GM18520 (cell line): ENCODE data around the gene IL1RAPL1.

Experiments used
- ATAC-seq: cut with Tn5 transposase; IDR thresholded peaks from one replicate; pipeline ENCODE4 v1.9.1; 2021; ENCODE audit not compliant: unreplicated experiment

Gene IL1RAPL1

DNA sequence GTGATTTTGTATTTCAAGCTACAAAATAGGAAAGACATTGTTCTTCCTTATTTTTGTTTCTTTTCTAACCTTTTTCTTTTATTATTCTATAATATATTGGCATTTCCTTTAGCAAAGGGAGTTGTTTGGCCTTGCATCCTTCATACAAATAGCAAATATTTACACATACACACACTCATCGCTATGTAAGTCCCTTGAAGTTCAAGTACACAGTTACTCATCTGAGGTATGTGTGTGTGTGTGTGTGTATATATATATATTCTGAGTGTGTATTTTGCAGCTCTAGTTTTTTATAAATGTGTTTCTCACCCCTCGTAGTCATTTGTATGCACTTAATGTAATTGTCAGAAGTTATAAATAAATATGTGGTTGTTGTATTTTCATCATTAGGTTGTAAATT, 903.4 kb downstream of the IL1RAPL1 start:
- no peak for ATAC-seq

DNA sequence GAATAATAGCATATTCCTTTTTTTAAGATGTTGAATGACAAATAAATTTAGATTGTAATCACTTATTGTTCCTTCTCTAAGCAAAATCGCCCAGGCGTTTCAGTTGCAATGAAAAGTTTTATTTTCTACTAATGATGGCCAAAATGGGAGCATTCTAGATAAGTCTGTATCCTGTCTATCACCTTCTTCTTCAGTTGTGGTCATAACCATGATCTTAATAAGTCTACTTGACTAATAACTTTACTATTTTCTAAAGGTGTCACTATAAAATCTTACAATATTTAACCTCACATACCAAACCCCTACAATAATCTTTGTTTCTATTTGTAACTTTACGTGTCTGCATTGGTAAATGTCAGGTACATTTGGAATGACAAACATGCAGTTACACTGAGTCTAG, 904.4 kb downstream of the IL1RAPL1 start:
- no peak for ATAC-seq

DNA sequence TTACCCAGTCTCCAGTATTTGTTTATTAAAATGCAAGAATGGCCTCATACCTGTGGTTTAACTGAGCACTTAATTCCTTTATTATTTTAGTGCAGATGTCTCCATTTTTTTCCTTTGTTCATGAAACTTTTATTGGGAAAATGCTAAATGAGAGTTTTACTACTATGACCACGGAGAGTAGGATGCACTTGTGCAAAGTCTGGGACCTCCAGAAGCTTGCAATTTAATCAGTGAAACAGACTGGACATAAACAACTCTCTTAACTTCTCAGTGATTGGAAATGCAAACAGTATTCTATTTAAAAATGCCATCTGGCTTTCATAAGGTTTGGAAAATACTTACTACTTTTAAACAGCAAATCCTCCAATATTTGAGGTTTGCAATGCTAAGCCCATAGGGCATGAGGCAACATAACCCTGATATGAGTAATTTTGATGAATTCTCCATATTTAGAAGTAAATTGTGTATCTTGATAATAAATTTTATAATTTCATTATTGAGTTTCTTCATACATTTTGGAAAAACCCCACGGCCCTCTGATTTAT, 909.5 kb downstream of the IL1RAPL1 start:
- ATAC-seq, result no peak

DNA sequence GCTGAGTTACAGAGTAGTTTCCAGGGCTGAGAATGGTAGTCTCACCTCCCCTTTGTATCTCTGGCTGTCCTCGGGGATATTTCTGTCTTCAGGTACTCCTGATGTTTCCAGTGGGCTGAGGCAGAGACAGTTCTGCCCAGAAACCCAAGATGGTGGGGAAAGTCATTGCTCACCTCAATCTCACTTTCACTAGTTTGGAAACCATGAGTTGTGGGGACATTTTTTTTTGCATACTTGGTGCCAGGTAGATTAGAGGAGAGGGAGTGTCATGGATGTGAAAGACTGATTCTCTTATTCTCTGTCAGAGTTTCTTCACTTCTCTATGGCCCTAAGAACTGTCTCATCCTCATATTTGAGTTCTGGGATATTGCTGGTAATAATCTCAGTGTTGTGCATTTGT, 919.5 kb downstream of the IL1RAPL1 start:
- ATAC-seq, result no peak

DNA sequence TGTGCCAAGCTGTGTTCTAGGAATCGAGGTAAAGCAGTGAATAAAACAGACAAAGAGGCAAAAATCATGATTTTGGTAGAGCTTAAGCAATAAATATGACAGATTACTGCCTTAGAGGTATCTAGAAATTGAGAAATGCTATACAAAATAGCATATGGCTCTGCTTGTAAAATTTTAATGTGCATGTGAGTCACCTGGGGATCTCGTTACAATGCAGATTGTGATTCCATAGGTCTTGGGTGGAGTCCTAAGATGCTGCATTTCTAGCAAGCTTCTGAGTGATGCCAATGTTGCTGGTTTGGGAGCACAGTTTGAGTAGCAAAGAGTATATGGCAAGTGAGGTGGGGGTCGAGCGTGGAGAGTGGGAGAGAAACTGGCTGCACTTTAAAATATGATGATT, 930.9 kb downstream of the IL1RAPL1 start:
- no peak for ATAC-seq

DNA sequence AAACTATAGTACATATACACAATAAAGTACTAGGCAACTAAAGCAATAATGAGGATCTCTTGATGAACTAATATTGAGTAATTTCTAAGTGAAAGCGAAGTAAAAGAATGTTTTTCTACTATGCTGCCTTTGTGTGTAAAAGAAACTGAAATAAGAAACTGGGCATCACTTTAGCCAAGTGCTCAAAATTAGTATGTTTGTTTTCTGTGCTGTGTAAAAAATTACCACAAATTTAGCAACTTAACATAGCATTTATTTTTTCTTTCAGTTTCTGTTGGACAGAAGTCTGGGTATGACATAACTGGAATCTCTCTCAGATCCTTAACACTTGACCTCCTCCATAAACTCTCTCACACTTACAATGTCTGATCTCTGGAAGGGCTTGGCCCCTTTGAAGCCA, 941.0 kb downstream of the IL1RAPL1 start:
- peak; percentile 77 for ATAC-seq

DNA sequence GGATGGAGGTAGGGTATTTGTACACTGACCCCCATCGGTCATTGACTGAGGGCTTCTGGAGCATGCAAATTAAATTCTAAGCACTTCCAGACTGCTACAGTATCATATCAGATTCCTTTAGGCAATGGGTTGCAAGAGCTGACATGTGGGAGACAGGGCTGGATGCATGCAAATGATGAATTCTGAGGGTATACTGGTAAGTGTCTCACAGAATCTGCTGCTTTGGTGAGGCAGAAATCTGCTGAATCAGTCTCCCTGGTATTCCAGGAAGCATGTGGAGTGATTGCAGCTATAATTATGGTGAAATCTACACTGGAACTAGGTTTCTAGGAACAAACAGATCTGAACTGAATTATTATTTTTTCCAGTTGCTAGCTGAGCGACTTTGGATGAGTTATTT, 943.3 kb downstream of the IL1RAPL1 start:
- ATAC-seq, result no peak

DNA sequence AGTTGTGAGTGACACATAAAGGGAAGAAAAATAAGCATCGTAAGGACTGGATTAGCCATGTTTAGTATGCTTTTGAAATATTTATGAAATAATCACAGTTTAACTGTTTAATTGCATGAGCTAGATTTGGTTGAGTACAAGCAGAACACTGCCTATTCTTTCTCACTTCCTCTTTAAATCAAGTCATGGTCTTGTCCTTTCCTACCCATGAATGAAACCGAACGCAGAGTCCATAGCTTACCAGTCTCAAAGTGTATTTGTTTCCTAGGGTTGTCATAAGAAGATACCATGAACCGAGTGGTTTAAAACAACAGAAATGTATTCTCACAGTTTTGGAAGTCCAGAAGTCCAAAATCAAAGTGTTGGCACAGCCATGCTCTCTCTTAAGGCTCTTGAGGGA, 944.1 kb downstream of the IL1RAPL1 start:
- peak; percentile 49 for ATAC-seq

DNA sequence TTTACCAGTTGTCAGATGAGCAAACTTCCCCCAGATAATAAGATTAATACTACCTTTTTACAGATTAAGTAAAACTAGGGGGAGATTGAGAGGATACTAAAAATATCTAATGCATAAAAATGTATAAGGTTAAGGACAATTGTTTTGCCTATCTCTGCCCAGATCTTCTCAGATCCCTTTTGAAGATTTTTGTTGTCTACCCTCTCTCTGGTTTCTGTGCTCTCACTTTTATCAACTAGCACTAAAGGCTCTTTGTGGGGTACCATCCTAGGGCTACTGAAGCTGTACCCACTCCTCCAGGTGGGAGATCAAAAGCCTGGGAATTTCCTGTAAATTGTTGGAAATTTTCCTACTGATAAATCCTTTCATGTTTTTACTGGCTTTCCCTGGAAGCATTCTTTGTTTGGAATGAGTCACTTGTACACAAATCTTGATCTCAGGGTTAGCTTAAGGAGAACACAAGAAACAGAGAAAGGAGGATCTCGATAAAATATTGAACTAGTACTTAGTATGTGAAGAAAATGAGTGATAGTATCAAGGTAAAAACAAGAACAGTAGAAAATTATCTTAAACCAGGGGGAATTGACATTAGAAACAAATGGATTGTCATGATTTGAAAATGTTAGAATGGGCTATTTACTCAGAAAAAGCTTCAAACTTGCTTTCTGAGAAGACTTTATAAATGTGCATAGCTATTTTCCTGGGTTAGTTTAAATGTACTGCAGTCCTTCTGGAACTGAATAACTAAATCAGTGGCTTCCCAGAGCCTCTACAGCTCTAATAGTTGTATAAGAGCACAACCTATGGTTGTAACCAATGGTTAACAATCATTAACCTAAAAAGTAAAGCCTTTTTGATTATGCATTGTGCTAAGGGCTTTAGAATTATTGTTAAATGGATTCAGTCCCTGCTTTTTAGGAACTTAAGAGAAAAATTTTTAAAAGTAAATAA, 948.2 kb downstream of the IL1RAPL1 start:
- ATAC-seq, result no peak

DNA sequence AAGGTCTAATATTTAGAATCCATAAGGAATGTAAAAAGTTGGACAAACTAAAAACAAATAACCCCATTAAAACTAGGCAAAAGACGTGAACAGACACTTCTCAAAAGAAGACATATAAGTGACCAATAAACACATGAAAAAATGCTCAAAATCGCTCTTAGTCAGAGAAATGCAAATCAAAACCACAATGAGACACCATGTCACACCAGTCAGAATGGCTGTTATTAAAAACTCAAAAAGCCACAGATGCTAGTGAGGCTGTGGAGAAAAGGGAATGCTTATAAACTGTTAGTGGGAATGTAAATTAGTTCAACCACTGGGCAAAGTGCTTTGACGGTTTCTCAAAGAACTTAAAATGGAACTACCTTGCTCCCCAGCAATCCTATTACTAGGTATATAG, 953.8 kb downstream of the IL1RAPL1 start:
- no peak for ATAC-seq

DNA sequence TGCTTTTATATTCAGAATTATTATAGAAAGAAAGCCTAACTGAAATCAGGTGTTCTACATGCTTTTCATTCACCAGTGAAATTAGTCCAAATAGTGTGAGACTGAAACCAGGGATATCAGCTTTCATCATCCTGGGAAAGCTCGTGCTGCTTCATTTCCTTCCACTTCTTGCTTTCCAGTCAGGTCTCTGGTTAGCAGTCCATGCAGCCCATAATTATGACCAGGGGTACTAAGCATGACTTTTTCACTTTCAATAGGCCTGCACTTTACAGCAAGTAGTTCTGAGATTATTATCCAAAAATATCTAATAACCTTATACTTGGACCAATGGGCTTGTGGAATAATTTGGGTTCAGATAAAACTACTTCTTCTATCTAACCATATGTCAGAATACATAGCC, 954.9 kb downstream of the IL1RAPL1 start:
- ATAC-seq, result no peak

DNA sequence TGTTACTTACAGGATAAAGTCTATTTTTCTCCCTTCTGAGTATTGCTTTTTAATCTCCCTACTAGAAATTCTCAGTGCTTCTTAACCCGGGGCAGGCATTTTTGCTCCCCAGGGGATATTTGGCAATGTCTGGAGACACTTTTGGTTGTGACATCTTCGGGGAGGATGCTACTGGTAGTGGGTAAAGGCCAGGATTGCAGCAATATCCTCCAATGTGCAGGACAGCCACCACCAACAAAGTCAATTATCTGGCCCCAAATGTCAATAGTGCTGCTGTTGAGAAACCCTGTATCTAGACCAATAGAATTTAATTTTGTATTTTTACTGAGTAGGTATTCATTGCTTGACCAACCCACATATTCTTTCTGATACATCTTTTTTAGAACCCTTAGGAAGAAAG, 958.6 kb downstream of the IL1RAPL1 start:
- no peak for ATAC-seq

DNA sequence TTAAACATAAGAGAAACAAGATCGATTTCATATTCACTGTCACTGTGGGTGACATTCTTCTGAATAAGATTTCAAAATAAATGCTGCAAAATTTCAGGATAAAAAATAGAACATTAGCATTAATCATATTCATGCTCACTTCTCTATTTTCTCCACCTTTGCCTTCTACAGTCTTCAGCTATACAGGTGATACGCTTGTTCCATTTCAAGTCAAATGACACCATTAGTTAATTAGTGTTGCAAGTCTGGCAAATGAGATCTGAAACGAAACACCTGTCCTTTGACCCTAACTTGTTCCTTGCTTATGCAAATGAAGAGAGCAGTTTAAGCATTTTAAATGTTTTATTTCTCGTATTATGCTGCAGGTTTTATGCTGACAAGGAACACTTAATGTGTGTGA, 960.6 kb downstream of the IL1RAPL1 start:
- no peak for ATAC-seq

DNA sequence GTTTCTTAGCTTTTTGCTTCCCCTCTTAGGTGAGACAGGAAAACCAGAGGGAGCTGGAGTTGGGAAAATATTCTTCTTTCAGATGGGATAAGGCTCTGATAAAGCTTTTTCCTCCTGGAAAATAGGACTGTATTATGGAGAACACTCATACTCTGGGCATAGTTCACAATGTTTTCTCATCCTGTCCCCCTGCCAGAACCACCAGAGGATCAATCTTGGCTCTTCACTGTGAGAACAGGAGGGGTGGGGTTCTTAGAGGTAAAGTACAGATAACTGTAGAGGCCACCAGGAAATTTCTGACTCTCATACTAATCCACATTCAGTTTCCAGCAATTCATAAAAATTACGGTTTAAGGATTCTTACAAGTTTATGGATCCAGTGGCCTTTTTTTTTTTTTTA, 966.3 kb downstream of the IL1RAPL1 start:
- no peak for ATAC-seq

DNA sequence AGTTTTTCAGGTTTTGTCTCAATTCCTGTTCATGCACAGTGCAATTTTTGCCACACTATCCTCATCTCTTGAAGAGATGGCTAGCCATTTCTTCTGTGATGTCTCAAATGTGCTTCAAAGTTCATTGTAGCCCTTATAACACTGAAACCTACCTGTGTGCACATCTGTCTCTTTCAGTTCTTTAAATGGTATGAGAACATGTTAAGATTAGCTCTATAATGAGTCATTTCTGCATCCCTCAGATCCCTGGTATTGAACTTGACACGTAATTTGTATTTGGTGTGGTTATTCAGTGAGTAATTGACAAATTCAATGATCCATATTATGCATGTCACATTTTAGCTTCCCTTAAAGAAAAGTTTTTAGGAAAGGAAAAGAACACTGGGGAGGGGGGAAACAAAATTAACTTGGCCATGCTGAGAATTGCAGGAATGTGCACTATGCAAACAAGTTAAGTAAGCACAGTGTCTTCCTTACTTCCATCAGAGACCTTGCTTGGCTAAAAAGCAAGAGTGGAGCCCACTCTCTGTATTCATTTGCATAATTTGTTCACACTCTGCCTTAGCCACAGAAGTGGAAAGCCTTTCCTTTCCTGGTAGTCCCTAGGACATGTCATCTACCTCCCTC, 968.3 kb downstream of the IL1RAPL1 start:
- peak; percentile 99 for ATAC-seq

DNA sequence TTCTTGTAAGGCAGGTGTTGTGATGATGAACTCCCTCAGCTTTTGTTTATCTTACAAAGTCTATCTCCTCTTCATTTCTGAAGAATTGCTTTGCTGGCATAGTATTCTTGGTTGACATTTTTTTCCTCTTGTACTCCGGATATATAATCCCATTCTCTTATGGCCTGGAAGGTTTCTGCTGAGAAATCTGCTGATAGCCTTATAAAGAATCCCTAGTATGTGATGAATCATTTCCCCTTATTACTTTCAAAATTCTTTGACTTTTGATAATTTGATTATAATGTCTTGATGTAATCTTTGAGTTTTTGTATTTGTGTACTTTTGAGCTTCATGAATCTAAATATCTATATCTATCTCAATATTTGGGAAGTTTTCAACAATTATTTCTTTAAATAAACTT, 972.8 kb downstream of the IL1RAPL1 start:
- ATAC-seq, result no peak

DNA sequence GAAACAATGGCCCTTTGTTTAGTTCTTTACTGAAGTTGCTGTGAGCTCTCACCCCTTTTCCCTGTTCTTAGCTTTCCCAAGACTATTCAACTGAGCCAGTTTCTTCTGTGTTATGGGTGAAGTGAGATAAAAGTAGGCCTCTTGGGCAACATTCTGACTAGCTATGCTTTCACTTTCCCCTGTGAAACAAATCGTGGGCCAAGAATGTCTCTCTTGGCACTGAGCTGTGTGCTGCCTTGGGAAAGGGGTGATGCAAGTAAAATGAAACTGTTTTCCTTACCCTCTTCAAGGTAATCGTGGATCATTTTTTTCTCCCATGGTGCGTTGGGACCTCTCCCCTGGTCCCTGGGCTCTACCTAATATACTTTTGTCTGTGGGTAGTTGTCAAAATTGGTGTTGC, 974.2 kb downstream of the IL1RAPL1 start:
- ATAC-seq, result no peak

DNA sequence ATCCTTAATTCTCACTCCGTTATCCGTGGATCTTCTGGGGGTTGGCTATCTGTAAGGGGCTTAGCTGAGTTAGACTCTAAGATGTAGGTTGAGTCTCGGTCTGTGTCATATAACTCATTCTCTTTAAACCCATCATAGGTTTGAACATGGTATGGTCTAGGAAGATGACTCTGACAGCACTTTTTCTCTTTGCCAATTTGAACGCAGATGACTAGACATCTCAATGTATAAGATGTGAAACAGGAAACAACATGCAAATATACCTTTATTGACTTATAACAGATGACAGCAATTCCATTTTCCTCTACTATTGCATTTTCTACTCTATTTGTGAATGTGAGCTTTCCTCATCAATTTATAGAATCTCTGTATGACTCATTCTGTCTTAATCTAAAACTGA, 993.3 kb downstream of the IL1RAPL1 start:
- no peak for ATAC-seq

DNA sequence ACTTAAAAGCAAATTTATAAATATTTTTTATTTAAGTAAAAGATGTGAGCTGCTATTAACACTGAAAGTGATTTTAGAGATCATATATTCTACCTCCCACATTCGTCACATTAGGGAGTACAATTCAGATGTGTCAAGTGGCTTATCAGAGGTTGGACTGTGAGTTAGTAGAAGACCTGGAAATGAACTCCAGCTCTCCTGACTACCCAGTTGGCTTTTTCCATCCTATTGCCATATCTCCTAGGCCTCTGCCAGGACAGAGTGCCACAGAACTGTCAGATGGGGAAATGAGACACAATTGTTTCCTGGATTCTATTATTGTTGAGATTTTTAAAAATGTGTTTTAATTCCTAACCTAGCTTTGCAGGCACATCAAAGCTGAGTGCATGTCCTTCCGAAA, 994.0 kb downstream of the IL1RAPL1 start:
- no peak for ATAC-seq

DNA sequence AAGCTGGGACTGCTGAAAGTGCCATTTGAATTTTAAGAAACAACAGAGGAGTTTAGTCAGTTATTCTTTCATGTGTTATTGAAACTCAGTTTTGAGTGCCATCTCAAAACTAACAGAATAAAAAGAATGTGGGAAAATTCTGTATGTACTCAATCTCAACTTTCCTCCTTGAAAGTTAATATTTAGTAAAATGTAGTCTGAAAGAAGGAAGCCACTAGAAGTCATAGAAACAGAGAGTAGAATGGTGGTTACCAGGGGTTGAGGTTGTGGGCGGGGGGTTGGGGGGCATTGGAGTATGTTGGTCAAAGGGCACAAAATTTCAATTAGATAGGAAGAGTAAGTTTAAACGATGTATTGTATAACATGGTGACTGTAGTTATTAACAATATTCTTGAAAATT, 999.9 kb downstream of the IL1RAPL1 start:
- no peak for ATAC-seq

DNA sequence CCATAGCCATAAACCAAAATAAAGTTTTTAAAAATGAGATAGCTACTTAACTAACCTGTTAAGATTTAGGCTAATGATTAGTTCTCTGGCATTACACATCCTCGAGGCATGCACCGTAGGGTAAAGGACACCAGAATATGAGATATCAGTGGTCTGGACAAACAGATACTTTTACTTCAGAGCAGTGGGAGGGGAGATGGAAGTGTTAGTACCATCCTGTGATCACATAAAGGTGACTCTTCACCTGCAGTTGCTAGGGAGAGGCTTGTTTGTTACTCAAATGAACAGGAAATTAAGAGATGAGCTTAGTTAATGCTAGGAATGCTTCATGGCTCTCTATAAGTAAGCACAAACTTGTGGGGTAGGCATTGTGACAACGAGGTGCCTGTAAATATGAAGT, 1003.7 kb downstream of the IL1RAPL1 start:
- ATAC-seq, result no peak

DNA sequence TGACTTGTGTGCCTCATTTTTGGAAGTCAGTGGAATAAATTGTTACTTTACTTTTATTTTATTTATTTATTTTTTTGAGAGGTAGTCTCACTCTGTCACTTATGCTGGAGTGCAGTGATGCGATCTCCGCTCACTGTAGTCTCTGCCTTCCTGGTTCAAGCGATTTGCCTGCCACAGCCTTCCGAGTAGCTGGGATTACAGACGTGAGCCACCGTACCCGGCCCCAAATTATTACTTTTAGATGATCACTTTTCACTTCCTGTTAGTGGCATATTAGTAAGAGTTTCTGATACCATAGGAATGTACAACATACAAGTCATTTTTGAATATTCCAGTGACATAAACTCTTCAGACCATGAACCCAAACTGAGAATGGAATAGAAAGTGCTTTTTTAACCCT, 1017.1 kb downstream of the IL1RAPL1 start:
- no peak for ATAC-seq
